Omental fat pad (tissue), 4 donors: ENCODE results near the gene HELQ. TPM values are rescaled to one million over a fixed set of nuclear protein-coding genes. Genes with fewer than 3 reads are reported as not detected.

ENCODE experiments used
- ATAC-seq: fragments of 150-250 bp; one replicate; pipeline ENCODE4 v1.9.1; 2016; ENCODE audit warnings: mild to moderate bottlenecking, moderate library complexity; ENCODE audit not compliant: low FRiP score
- DNase-seq: peaks from one replicate; pipeline ENCODE4 v3.0.0-alpha.2; 2019; ENCODE audit warnings: low spot score
- total RNA-seq, 4 donors: library from RNA; depleted of rRNA; stranded (reverse); fragments of >200 nt; gene quantifications; one replicate each; pipeline ENCODE4 v1.1.0, GENCODE V29; 2016
- TF ChIP-seq, protein P1 (sequence below), 3 donors: fragments of 450-650 bp; IDR thresholded peaks; one replicate each; pipeline ENCODE4 v1.5.1; 2016 to 2017; ENCODE audit warnings: antibody characterized with exemption in 3 of 3, mild to moderate bottlenecking in 3 of 3, moderate library complexity in 2 of 3

HELQ gene
- total RNA-seq, 4 donors from 2014 or later, result 13.5 to 20.0 (median 17.0) TPM

DNA sequence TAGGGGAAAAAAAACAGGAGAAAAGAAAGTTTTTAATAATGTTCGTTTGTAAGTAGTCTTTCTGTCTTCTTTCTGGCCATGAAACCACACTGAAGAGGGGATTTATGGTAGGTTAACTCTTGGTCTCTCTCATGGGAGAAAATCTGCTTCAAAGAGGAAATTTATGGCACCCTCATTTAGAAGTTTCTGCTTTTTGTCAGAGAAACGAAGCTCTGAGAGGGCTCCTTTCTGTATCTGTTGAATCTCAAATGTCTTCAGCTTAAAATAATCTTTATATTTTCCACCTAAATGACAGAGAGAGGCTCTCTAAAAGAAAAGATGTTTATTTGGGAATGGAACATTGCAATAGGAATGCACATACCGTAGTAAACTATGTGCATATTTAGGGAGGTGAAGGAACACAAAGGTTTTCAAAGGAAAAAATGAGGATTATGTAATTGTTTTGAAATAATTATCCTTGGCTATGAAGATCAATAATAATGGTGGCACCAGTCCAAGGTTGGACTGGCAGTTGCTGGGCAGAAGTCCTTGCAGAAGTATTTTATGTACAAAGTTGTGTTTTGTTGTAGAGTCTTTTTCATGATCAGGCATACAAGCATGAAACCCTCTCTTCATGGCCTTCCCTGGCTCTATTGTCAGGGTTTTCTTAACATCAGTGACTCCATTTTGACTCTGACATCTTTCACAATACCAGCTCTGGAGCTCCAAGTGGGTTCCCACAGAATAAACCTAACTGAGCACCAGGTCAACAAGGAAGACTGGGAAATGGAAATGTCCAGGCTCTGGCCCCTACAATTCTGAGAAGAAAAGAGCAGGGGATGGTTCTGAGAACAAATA lies 67.9 kb downstream of the HELQ start:
- DNase-seq (no peak), ATAC-seq (no peak)
- TF ChIP-seq, protein P1, sequence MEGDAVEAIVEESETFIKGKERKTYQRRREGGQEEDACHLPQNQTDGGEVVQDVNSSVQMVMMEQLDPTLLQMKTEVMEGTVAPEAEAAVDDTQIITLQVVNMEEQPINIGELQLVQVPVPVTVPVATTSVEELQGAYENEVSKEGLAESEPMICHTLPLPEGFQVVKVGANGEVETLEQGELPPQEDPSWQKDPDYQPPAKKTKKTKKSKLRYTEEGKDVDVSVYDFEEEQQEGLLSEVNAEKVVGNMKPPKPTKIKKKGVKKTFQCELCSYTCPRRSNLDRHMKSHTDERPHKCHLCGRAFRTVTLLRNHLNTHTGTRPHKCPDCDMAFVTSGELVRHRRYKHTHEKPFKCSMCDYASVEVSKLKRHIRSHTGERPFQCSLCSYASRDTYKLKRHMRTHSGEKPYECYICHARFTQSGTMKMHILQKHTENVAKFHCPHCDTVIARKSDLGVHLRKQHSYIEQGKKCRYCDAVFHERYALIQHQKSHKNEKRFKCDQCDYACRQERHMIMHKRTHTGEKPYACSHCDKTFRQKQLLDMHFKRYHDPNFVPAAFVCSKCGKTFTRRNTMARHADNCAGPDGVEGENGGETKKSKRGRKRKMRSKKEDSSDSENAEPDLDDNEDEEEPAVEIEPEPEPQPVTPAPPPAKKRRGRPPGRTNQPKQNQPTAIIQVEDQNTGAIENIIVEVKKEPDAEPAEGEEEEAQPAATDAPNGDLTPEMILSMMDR (IDR thresholded peaks at IDR 0.05), result no peak

DNA sequence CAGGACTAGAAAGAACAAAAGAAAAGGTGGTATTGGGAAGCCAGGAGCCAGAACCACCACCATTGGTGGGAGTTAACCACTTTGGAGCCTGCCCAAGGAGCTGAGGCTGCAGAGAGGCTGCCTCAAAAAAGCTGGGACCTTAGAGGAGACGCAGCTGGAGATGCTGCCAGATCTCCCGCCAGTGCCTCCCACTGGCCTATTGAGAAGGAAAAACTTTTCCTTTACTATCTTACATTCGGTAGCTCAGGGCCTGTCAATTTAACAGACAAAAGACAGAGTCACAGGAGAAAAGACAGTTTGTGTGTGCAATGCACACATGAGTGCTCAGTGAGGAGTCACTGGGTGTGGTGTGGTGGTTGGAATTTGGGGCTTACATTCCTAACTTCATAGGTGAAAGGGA lies 68.6 kb downstream of the HELQ start:
- no peak for DNase-seq
- no peak for ATAC-seq
- TF ChIP-seq, protein P1 (IDR thresholded peaks at IDR 0.05), result no peak

DNA sequence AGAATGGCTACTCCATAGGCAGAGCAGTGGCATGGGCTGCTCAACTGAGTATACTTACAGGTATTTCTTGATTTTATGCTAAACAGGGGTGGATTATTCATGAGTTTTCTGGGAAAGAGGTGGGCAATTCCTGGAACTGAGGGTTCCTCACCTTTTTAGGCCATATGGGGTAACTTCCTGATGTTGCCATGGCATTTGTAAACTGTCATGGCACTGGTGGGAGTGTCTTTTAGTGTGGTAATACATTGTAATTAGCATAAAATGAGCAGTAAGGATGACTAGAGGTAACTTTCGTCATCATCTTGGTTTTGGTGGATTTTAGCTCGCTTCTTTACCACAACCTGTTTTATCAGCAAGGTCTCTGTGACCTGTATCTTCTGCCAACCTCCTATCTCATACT lies 72.8 kb downstream of the HELQ start:
- TF ChIP-seq, protein P1 (IDR thresholded peaks at IDR 0.05), result no peak
- ATAC-seq (no peak), DNase-seq (no peak)

DNA sequence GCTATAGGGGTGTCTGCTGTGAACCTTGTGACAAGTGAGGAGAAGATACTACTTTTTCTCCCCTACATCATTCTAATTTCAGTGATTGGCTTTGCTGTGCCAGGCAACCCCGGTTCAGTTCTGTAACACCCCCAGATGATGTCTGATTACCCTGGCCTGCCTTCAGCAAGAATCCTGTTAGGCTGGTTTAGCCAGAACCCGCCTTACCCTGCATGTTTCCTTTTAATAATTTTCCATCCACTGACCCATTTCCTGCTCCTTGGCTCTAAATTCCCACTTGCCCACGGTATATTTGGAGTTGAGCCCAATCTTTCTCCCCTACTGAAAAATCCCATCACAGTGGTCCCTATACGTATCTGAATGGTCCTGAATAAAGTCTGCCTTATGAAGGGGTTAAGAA lies 74.5 kb downstream of the HELQ start:
- no peak for DNase-seq
- TF ChIP-seq, protein P1 (IDR thresholded peaks at IDR 0.05), result no peak
- no peak for ATAC-seq

DNA sequence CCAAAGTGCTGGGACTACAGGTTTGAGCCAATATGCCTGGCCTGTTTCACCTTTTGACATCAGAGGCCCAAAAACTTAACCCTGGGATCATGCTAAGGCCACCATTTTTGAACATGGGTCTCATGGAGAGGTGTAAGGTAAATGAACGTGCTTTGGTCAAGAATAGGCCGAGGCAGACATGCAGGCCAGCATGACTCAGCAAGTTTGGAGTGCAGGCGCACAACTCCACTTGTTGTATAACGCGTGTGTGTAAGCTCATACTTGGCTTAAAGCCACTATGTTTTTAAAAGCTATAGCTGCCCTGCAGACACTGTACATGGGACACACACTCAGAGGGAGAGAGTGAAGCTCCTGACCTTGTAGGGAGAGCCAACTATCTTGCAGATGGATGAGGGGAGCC lies 77.2 kb downstream of the HELQ start:
- DNase-seq, result no peak
- ATAC-seq, result no peak
- TF ChIP-seq, protein P1 (IDR thresholded peaks at IDR 0.05), result no peak

DNA sequence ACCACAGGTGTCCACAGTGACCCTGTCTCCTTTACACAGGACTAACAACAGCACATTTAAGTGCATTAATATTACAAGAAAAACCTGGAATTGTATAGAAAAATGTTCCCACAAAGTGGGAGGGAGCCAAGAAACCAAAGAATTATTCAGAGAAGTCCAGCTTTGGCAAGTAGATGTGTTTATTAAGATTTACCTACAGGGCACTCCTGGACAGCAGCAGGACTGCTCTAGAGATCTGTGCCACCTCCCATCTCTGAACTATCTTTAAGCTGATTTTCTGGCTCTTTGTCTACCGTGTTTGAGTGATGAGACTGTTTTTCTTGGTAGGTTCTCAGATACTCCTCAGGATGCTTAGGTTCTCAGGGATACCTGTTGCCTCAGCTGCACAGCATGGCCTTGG lies 82.7 kb downstream of the HELQ start:
- DNase-seq (no peak), ATAC-seq (no peak)
- TF ChIP-seq, protein P1 (IDR thresholded peaks at IDR 0.05), result no peak

DNA sequence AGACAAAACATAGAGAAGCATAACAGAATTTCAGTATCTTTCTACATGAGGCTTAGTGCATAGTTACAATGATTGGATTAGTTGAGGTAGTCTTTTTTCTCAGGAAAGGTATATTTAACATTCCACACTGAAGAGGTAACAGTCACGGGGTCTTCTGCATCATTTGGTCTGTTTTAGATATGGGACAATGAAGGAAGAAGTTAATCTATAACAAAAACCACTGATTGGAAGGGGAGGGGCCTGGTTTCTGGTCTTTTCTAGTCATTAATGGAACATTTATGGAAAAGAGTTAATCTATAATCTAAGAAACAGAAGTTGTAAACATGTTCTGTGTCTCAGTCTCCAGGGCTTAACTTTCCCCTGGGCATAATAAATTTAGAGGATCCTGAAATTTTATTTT lies 83.7 kb downstream of the HELQ start:
- ATAC-seq (no peak), DNase-seq (no peak)
- TF ChIP-seq, protein P1 (IDR thresholded peaks at IDR 0.05), result no peak
